Endodermal cell (in vitro differentiated cells): ENCODE measurements around the gene URB1. TPM values are rescaled to one million over a fixed set of nuclear protein-coding genes. Genes with fewer than 3 reads are reported as not detected.

Experiments used
- DNase-seq: peaks from one replicate; pipeline ENCODE4 v3.0.0-alpha.2; 2017
- H3K27ac ChIP-seq: 2 replicates; pipeline ENCODE4 v1.5.1; 2013; ENCODE audit warnings: mild to moderate bottlenecking, low read depth, low read length, moderate library complexity
- H3K27me3 ChIP-seq: 2 replicates; pipeline ENCODE4 v1.6.1; 2013; ENCODE audit warnings: mild to moderate bottlenecking, low read length, moderate library complexity; ENCODE audit not compliant: insufficient read depth, control insufficient read depth, poor library complexity, severe bottlenecking
- H3K36me3 ChIP-seq: 2 replicates; pipeline ENCODE4 v1.7.0; 2013; ENCODE audit warnings: mild to moderate bottlenecking, low read length, moderate library complexity; ENCODE audit not compliant: control insufficient read depth, insufficient read depth
- H3K4me1 ChIP-seq: one replicate; pipeline ENCODE4 v1.7.0; 2013; ENCODE audit warnings: low read length; ENCODE audit not compliant: control insufficient read depth, insufficient read depth
- H3K4me3 ChIP-seq: 2 replicates; pipeline ENCODE4 v1.5.1; 2013; ENCODE audit warnings: mild to moderate bottlenecking, low read length, moderate library complexity
- H3K9ac ChIP-seq: 2 replicates; pipeline ENCODE4 v1.6.1; 2013; ENCODE audit warnings: mild to moderate bottlenecking, low read length, moderate library complexity; ENCODE audit not compliant: poor library complexity, severe bottlenecking; ENCODE audit errors: extremely low read depth
- H3K9me3 ChIP-seq: 2 replicates; pipeline ENCODE4 v1.6.1; 2013; ENCODE audit warnings: mild to moderate bottlenecking, low read length, moderate library complexity; ENCODE audit not compliant: control insufficient read depth
- H3K27ac Mint-ChIP-seq: 2 replicates; pipeline ENCODE4 v1.8.0; 2020; ENCODE audit warnings: mixed read lengths
- H3K27me3 Mint-ChIP-seq: 2 replicates; pipeline ENCODE4 v1.8.0; 2021; ENCODE audit warnings: mild to moderate bottlenecking, mixed read lengths; ENCODE audit not compliant: insufficient read depth
- H3K36me3 Mint-ChIP-seq: 2 replicates; pipeline ENCODE4 v1.8.0; 2020; ENCODE audit warnings: low read depth, mixed read lengths
- H3K4me1 Mint-ChIP-seq: 2 replicates; pipeline ENCODE4 v1.8.0; 2020; ENCODE audit warnings: mixed read lengths
- H3K4me3 Mint-ChIP-seq: 2 replicates; pipeline ENCODE4 v1.8.0; 2020; ENCODE audit warnings: mild to moderate bottlenecking, moderate library complexity, mixed read lengths
- H3K9me3 Mint-ChIP-seq: 2 replicates; pipeline ENCODE4 v1.8.0; 2020; ENCODE audit warnings: mild to moderate bottlenecking, mixed read lengths
- WGBS, 2 experiments: methylation state at CpG; one replicate each; pipeline versions ENCODE4 v1.1.5 to v1.1.7; 2013; ENCODE audit warnings: missing lambda C conversion rate in 2 of 2, mixed read lengths in 1 of 2; ENCODE audit not compliant: insufficient coverage in 1 of 2, insufficient read length in 1 of 2; 5-methylcytosine and 5-hydroxymethylcytosine counted together
- total RNA-seq, 2 donors: library from RNA; stranded (reverse); fragmentation: NEBNext Ultra II Directional in 1 of 2; extraction: Animal tissue kit (Norgen Biotek cat#: 25700) in 1 of 2; gene quantifications; 2 replicates in 1 of 2; 3 replicates in 1 of 2; pipeline ENCODE4 v1.2.1, GENCODE V29; 2021
- TF ChIP-seq, protein P1 (sequence below): fragments of 200-600 bp; sonication (generic); conservative IDR thresholded peaks from 2 replicates; pipeline ENCODE4 v1.5.0; 2021; ENCODE audit warnings: antibody characterized with exemption, mild to moderate bottlenecking

Gene URB1
- total RNA-seq, 2 donors from 2014 or later, result 9.4 to 14.0 TPM

DNA sequence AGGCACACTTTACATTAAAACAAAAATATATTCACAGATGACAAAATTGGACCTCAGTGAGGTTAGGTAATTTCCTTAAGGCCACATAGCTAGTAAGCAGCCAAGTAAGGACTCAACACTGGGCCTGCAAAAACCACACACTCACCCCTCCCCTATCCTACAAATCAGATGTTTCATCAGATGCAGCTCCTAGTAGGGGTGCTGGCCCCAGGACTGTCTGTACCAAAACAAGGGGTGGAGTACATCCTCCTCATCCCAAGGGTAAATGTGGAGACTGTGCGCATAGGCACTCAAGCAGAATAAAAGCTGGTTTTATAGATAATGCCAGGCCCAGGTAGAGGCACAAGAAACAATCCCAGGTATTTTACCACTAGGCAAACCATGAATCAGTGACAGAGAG, 25.7 kb downstream of the URB1 start:
- H3K36me3 Mint-ChIP-seq, result peaks cover 60% of the 10 kb centered on the region
- H3K4me3 Mint-ChIP-seq, result no peak overlapping the region
- TF ChIP-seq, protein P1, sequence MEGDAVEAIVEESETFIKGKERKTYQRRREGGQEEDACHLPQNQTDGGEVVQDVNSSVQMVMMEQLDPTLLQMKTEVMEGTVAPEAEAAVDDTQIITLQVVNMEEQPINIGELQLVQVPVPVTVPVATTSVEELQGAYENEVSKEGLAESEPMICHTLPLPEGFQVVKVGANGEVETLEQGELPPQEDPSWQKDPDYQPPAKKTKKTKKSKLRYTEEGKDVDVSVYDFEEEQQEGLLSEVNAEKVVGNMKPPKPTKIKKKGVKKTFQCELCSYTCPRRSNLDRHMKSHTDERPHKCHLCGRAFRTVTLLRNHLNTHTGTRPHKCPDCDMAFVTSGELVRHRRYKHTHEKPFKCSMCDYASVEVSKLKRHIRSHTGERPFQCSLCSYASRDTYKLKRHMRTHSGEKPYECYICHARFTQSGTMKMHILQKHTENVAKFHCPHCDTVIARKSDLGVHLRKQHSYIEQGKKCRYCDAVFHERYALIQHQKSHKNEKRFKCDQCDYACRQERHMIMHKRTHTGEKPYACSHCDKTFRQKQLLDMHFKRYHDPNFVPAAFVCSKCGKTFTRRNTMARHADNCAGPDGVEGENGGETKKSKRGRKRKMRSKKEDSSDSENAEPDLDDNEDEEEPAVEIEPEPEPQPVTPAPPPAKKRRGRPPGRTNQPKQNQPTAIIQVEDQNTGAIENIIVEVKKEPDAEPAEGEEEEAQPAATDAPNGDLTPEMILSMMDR, result no peak
- Histone ChIP-seq H3K9me3 (no peaks in the 10 kb centered on the region), H3K27me3 (no peaks in the 10 kb centered on the region), H3K9ac (no peak overlapping the region), H3K4me1 (no peaks in the 10 kb centered on the region), H3K4me3 (no peak overlapping the region), H3K27ac (no peak overlapping the region), H3K36me3 (peaks cover 84% of the 10 kb centered on the region)
- DNase-seq, result no peak
- H3K27me3 Mint-ChIP-seq, result no peaks in the 10 kb centered on the region
- H3K4me1 Mint-ChIP-seq, result no peaks in the 10 kb centered on the region
- WGBS, 2 experiments, result 95 to 100% methylated on average over 1 of the region's 1 CpG
- H3K27ac Mint-ChIP-seq, result no peak overlapping the region
- no peaks in the 10 kb centered on the region for H3K9me3 Mint-ChIP-seq

DNA sequence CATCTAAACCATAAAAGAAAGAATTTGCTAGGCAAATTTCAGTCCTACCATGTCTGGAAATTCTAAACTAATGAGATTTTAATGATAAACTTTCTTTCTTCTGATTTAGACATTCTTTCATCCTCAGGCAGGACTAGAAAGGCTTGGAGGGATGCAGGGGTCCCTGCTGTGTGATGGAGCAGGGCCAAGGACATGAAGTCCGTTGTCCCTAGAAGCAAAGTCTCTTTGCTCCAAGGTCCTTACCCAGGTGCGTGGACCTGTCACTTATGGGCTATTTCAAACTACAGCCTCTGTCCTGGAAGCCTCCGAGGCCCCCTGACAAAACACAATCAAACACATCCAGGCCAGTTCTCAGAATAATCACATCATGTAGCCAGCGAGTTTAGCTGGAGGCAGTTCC, 26.6 kb downstream of the URB1 start:
- Histone ChIP-seq H3K9me3 (no peaks in the 10 kb centered on the region), H3K9ac (no peak overlapping the region), H3K4me1 (no peaks in the 10 kb centered on the region), H3K36me3 (peaks cover 79% of the 10 kb centered on the region), H3K4me3 (no peak overlapping the region), H3K27ac (no peak overlapping the region), H3K27me3 (no peaks in the 10 kb centered on the region)
- H3K27ac Mint-ChIP-seq, result no peak overlapping the region
- H3K36me3 Mint-ChIP-seq, result peaks cover 60% of the 10 kb centered on the region
- WGBS, 2 experiments, result 93 to 100% methylated on average over 1 to 4 of the region's 4 CpGs
- no peaks in the 10 kb centered on the region for H3K4me1 Mint-ChIP-seq
- TF ChIP-seq, protein P1, result no peak
- no peaks in the 10 kb centered on the region for H3K27me3 Mint-ChIP-seq
- DNase-seq, result no peak
- H3K4me3 Mint-ChIP-seq, result no peak overlapping the region
- no peaks in the 10 kb centered on the region for H3K9me3 Mint-ChIP-seq

DNA sequence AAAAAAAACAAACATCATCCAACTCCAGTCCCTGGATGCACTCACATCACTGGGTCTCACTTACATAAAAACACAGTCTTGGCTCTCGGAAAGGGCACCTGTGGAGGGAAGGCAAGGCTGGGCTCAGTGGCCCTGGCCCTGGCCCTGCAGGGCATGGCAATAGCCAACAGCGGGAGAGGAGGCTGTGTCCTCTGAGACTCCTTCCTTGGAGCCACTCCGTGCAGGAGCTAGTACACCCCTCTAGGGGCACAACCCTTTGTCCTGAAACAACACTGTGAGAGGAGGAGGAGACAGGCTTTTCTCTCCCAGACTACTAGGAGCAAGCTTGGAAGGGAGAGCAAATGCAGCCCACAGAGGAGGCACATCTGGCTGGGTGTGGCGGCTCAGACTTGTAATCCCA, 28.0 kb downstream of the URB1 start:
- no peaks in the 10 kb centered on the region for H3K27me3 ChIP-seq
- Mint-ChIP-seq H3K9me3 (no peaks in the 10 kb centered on the region), H3K4me1 (no peaks in the 10 kb centered on the region), H3K27me3 (no peaks in the 10 kb centered on the region), H3K27ac (no peak overlapping the region), H3K4me3 (no peak overlapping the region), H3K36me3 (peaks cover 64% of the 10 kb centered on the region)
- H3K4me3 ChIP-seq, result no peak overlapping the region
- no peak overlapping the region for H3K9ac ChIP-seq
- no peak overlapping the region for H3K27ac ChIP-seq
- H3K36me3 ChIP-seq, result peaks cover 76% of the 10 kb centered on the region
- 81 to 92% methylated on average over 4 of the region's 4 CpGs for WGBS, 2 experiments
- H3K4me1 ChIP-seq, result no peaks in the 10 kb centered on the region
- no peaks in the 10 kb centered on the region for H3K9me3 ChIP-seq
- DNase-seq, result no peak
- TF ChIP-seq, protein P1, result peak; percentile 36
